GM21447 (cell line): Measurements from ENCODE around the gene KLHL1.

Source experiments
- ATAC-seq: cut with Tn5 transposase; IDR thresholded peaks from one replicate; pipeline ENCODE4 v1.9.1; 2021; ENCODE audit not compliant: unreplicated experiment

Gene KLHL1

GRCh38 chr13:69690999-69691398 is 417.3 kb downstream of the KLHL1 start:
- ATAC-seq, result no peak

GRCh38 chr13:69683921-69684686 is 424.1 kb downstream of the KLHL1 start:
- ATAC-seq, result no peak

- no peak for ATAC-seq
These were observed 426.5 kb downstream of the KLHL1 start for GRCh38 chr13:69681722-69682121.

GRCh38 chr13:69677343-69677742 is 430.9 kb downstream of the KLHL1 start:
- no peak for ATAC-seq

GRCh38 chr13:69676286-69676685 is 432.0 kb downstream of the KLHL1 start:
- ATAC-seq, result no peak

- ATAC-seq, result no peak
These were observed 448.1 kb downstream of the KLHL1 start for GRCh38 chr13:69660155-69660554.

- no peak for ATAC-seq
These were observed 450.6 kb downstream of the KLHL1 start for GRCh38 chr13:69657676-69658075.

GRCh38 chr13:69654392-69654791 is 453.9 kb downstream of the KLHL1 start:
- ATAC-seq, result no peak
